ENCODE measurements around the gene CLMN.

DNA sequence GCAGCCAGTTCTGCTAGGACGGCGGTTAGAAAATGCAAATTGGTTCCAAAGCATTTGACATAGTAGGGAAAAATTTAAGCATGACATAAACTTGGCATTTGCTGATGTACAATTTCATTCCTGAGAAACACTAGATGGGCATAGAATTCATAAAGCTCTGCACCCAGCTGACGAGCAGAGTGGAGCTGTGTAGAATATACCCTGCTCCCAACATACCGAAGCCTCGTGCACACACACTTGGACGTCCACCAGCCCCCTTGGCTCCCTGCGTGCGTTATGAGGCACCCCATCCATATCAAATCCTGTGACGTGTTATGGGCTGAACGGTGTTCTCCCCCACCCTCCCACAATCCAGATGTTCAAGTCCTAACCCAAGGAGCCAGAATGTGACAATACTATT lies 65.4 kb downstream of the CLMN start:
- TF ChIP-seq TAF1 (IDR thresholded peaks at IDR 0.05; ENCODE audit: low read depth, low read length) (no peak), GABPA (IDR thresholded peaks at IDR 0.05; ENCODE audit: borderline replicate concordance, insufficient read depth, low read length) (no peak), POLR2A (IDR thresholded peaks at IDR 0.05; ENCODE audit: control extremely low read depth in 1 of 2, low read depth in 2 of 2, low read length in 2 of 2) (no peak), KDM5A (IDR thresholded peaks at IDR 0.05; ENCODE audit: low read length) (no peak), SRF (IDR thresholded peaks at IDR 0.05; ENCODE audit: low read depth, low read length) (no peak), EP300 (IDR thresholded peaks at IDR 0.05; ENCODE audit: borderline replicate concordance in 1 of 2, low read depth in 2 of 2, low read length in 2 of 2) (no peak), JUND (IDR thresholded peaks at IDR 0.05; ENCODE audit: low read length) (no peak)
- TF ChIP-seq, protein P1, sequence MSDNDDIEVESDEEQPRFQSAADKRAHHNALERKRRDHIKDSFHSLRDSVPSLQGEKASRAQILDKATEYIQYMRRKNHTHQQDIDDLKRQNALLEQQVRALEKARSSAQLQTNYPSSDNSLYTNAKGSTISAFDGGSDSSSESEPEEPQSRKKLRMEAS (IDR thresholded peaks at IDR 0.05) = no peak
- TF ChIP-seq, protein P2, sequence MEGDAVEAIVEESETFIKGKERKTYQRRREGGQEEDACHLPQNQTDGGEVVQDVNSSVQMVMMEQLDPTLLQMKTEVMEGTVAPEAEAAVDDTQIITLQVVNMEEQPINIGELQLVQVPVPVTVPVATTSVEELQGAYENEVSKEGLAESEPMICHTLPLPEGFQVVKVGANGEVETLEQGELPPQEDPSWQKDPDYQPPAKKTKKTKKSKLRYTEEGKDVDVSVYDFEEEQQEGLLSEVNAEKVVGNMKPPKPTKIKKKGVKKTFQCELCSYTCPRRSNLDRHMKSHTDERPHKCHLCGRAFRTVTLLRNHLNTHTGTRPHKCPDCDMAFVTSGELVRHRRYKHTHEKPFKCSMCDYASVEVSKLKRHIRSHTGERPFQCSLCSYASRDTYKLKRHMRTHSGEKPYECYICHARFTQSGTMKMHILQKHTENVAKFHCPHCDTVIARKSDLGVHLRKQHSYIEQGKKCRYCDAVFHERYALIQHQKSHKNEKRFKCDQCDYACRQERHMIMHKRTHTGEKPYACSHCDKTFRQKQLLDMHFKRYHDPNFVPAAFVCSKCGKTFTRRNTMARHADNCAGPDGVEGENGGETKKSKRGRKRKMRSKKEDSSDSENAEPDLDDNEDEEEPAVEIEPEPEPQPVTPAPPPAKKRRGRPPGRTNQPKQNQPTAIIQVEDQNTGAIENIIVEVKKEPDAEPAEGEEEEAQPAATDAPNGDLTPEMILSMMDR (IDR thresholded peaks at IDR 0.05; ENCODE audit: control extremely low read depth in 1 of 3, insufficient read depth in 1 of 3, low read depth in 1 of 3, low read length in 3 of 3) = no peak

Data from H1 (cell line).